ENCODE measurements around the gene MT1B.

The MT1B gene

DNA sequence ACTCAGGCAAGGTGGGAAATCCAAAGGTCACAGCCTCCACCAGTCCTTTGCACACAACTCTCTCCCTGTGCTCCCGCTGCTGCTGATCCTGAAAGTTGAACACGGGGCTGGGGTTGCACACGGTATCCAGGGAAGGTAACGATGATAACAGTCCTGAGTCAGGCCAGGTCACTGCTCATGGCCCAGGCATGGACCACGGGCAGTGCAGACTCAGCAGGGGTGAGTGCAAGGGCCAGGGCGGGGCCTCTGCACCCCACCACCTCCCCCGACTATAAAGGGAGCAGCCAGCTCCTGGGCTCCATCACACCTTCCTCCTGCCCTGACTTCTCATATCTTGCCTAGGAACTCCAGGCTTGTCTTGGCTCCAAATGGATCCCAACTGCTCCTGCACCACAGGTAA lies at the start of gene MT1B:
TSS of gene MT1B (plus strand) at position 301 of the 400 bp plus-strand sequence. CDS start at position 369, 68 bp downstream.
- DNase-seq (ENCODE audit: low spot score), result no peak

DNA sequence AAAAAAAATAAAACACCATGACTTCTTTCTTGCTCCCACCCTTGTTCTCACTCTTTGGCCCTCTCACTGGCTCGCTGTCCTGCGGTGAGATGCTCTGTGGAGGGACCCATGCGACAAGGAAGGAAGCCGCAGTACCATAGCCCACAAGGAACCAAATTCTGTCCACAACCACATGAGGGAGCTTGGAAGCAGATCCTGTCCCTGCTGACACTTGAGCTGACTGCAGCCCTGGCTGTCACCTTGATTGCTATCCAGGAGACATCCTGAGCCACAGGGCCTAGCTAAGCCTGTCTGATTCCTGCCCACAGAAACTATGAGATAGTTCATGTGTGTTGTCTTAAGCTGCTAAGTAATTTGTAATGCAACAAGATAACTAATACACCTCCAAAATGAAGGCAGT lies 48.1 kb upstream of the MT1B start:
- DNase-seq (ENCODE audit: low spot score), result no peak

- no peak for DNase-seq (ENCODE audit: low spot score)
Measured at GRCh38 chr16:56604966-56605365, 46.7 kb upstream of the MT1B start.

GRCh38 chr16:56605475-56605874 lies 46.2 kb upstream of the MT1B start:
- DNase-seq (ENCODE audit: low spot score), result no peak

GRCh38 chr16:56606071-56606475 lies 45.6 kb upstream of the MT1B start:
- DNase-seq (ENCODE audit: low spot score), result peak; percentile 58

DNA sequence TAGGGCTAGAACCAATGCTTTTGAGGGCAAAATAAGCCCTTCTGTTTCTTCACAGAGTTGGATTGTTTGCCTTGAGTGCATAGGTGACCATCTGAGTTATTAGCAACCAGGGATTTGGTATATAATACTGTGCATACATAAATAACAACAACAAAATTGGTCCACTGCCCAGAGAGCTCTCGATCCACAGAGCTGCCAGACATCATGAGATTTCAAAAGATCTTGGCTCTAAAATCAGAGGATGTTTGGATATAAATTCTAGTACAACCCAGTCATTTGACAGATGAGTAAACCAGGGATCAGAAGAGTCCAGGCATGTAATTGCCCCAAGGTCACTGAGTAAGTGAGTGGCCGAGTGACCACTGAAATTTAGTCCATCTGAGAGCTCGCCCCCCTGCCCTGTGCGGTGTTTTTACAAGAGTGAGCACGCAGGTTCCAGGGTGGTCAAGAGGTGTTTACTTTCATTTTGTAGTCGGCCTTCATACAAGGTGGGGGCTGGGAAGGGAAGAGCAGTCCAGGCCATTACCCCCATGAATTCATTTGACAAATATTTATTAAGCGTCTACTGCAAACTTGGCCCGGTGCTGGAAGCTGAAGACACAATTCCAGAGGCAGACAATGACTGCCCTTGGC lies 45.1 kb upstream of the MT1B start:
- DNase-seq (ENCODE audit: low spot score), result peak; percentile 66

- peak; percentile 100 for DNase-seq (ENCODE audit: low spot score)
Measured at GRCh38 chr16:56607109-56607618, 44.5 kb upstream of the MT1B start.

- DNase-seq (ENCODE audit: low spot score), result peak; percentile 44
Measured at GRCh38 chr16:56607675-56608042, 44.0 kb upstream of the MT1B start.

- peak; percentile 96 for DNase-seq (ENCODE audit: low spot score)
Measured at GRCh38 chr16:56608043-56608875, 43.4 kb upstream of the MT1B start, which contains the start of gene MT2A. Gene MT2A (plus strand): TSS chr16:56608584. CDS start chr16:56608656, 72 bp downstream.

GRCh38 chr16:56608876-56609462 lies 42.7 kb upstream of the MT1B start:
- no peak for DNase-seq (ENCODE audit: low spot score)

DNA sequence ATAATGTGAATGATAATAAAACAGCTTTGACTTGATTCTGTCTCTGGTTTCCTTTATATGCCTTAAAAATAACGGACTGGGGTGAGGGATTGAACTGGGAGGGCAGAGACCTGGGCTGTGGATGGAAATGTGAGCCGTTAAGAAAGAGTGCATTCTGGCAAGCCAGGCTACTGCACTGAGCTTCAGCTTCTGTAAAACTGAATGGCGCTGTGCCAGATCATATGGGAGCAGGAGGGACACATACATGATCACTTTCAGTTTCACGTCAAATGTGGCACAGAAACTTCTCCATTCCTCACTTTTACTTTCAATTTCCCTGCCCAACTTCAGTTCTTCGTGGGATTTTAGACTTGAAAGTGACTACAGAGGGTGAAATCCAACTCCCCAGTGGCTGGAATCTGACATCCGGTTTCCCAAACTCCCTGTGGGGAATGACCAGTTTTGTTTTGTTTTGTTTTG lies 42.2 kb upstream of the MT1B start:
- DNase-seq (ENCODE audit: low spot score), result no peak

- peak; percentile 71 for DNase-seq (ENCODE audit: low spot score)
Measured at GRCh38 chr16:56610017-56610608, 41.6 kb upstream of the MT1B start.

DNA sequence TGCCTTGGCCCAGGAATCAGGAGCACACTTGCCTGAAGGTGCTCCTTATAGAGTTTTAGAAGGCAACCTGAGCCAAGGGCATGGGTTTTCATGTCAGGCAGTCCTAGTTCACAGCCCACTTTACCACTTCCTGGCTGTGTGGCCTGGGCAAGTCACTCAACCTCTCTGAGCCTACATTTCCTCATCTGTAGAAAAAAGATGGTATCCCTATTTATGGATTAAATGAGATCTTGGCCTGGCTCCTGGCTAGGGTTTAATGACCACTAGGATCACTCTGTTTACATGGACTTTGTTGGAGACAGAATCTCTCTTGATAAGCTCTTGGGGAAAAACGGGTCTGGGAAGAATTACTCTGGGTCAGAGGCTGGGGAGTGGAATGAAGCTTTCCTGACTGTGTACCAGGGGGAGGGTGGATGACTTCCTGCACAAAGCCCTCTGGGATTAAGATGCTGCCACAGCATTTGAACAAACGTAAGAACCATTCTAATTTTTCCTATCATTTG lies 41.0 kb upstream of the MT1B start:
- no peak for DNase-seq (ENCODE audit: low spot score)

DNA sequence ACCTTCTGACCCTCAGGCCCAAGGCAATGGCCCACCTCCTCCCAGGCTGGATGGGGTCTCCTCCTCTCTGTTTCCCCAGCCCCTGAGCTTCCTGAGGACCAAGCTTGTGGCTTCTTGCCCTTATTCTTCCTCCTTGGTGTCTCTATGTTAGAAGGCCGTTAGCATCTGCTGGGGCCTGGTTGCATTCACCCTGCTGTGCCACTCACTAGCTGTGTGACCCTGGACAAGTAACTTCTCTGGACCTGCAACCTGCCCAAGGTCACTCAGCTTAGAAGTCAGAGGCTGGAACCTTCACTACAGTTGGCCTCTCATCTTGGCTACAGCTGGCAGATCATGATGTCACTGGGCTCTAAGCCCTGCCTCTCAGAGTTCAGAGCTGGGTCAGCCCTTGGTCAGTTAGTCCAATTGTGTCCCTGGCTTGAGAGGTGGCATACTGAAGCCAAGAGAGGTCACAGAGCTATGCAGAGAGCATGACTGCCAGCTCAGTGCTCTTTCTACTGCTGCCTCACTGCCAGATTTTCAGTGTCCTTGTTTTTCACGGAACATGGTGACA lies 40.3 kb upstream of the MT1B start:
- DNase-seq (ENCODE audit: low spot score), result no peak

GRCh38 chr16:56613706-56614105 lies 38.0 kb upstream of the MT1B start:
- no peak for DNase-seq (ENCODE audit: low spot score)

- peak; percentile 81 for DNase-seq (ENCODE audit: low spot score)
Measured at GRCh38 chr16:56614549-56614991, 37.1 kb upstream of the MT1B start.

- DNase-seq (ENCODE audit: low spot score), result no peak
Measured at GRCh38 chr16:56615353-56615752, 36.3 kb upstream of the MT1B start.

GRCh38 chr16:56616608-56617211 lies 35.0 kb upstream of the MT1B start:
- DNase-seq (ENCODE audit: low spot score), result no peak

DNA sequence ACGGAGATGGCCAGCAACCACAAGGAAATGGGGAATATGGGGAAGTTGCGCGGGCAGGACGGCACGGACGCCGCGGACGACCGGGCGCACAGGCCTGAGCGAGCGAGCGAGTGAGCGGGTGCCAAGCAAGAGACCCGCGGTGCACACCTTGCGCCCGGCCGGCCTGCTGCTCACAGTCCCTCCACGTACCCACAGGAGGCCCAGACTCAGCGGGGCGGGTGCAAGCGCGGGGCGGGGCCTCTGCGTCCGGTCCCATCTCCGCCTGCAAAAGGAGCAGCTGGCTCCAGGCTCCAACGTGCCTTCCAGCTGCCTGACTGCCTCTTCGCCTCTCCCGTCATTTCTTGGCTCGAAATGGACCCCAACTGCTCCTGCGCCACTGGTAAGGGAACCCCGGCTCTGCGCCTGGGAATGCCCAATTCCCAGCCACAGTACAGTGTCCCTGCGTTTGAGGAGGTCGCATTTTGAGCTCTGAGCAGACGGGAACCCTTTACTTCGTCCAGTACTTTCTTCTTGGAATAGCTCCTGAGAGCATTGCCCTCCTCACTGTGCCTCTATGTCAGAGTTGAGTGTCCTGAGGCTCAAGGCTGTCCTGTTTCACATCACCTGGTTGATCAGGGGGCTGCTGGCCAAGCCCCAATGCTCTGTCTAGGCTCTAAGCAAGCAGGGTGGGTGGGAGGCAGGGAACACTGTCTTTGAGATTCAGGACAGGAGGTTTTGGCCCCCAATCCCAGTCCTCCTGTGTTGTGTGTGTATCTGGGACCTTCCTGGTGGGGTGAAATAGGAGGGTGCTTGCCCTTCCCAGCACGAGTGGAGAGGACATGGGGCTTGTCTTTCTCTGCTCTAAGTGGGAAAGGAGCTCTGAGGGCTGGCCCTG lies 34.2 kb upstream of the MT1B start:
- DNase-seq (ENCODE audit: low spot score), result no peak

DNA sequence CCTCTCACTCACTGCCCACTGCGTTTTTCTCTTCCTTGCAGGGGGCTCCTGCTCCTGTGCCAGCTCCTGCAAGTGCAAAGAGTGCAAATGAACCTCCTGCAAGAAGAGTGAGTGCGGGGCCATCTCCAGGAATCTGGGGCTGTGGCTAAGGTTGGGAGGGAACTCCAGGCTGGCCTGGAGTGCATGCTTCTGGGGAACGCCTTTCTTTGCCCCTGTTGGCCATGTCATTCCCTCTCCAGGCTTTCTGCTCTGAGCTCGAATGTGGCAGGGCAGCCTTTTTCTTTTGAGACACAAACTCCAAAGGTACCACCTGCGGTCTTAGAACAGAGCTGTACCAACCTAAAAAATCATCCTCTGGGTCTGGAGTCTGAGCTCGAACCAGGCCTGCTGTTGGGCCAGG lies 33.5 kb upstream of the MT1B start:
- DNase-seq (ENCODE audit: low spot score), result no peak

Data from kidney capillary endothelial cell (primary cell).